Retina (tissue), 1 donor: Measurements from ENCODE around the gene CCDC169.

Experiments
- DNase-seq: peaks from one replicate; pipeline ENCODE4 v3.0.0-alpha.2; 2016

The CCDC169 gene

GRCh38 chr13:36242761-36243160, 54.9 kb downstream of the CCDC169 start:
- no peak for DNase-seq

- no peak for DNase-seq
Measured at GRCh38 chr13:36231236-36231635, 66.4 kb downstream of the CCDC169 start.

GRCh38 chr13:36224730-36225129, 72.9 kb downstream of the CCDC169 start:
- no peak for DNase-seq

- DNase-seq, result no peak
Measured at GRCh38 chr13:36219883-36220282, 77.7 kb downstream of the CCDC169 start.

GRCh38 chr13:36217456-36217855, 80.2 kb downstream of the CCDC169 start:
- DNase-seq, result no peak

GRCh38 chr13:36214163-36214921, 83.3 kb downstream of the CCDC169 start, which contains the start of gene SOHLH2:
TSS of gene SOHLH2 (minus strand) at chr13:36214556. CDS start at chr13:36214526, 30 bp downstream.
- DNase-seq, result no peak

GRCh38 chr13:36212789-36213188, 84.8 kb downstream of the CCDC169 start:
- DNase-seq, result no peak

- no peak for DNase-seq
Measured at GRCh38 chr13:36211567-36211966, 86.0 kb downstream of the CCDC169 start.

GRCh38 chr13:36210738-36211137, 86.9 kb downstream of the CCDC169 start:
- DNase-seq, result no peak

- no peak for DNase-seq
Measured at GRCh38 chr13:36207672-36208071, 89.9 kb downstream of the CCDC169 start.

- peak; percentile 42 for DNase-seq
Measured at GRCh38 chr13:36193151-36193855, 104.3 kb downstream of the CCDC169 start.

- DNase-seq, result no peak
Measured at GRCh38 chr13:36192166-36192565, 105.4 kb downstream of the CCDC169 start.

- no peak for DNase-seq
Measured at GRCh38 chr13:36190771-36191170, 106.8 kb downstream of the CCDC169 start.

- no peak for DNase-seq
Measured at GRCh38 chr13:36188441-36188840, 109.2 kb downstream of the CCDC169 start.

- no peak for DNase-seq
Measured at GRCh38 chr13:36183901-36184300, 113.7 kb downstream of the CCDC169 start.
